ENCODE measurements around the gene GOLGA2.

- no peak for TF ChIP-seq CTCF (IDR thresholded peaks at IDR 0.05; ENCODE audit: insufficient read depth, low read length)
- TF ChIP-seq REST (IDR thresholded peaks at IDR 0.05; ENCODE audit: insufficient replicate concordance, low read depth), result no peak
- TF ChIP-seq GABPA (IDR thresholded peaks at IDR 0.05; ENCODE audit: low read depth), result no peak
- no peak for TF ChIP-seq POLR2AphosphoS5 (IDR thresholded peaks at IDR 0.05; ENCODE audit: low read depth)
These were observed 17.5 kb downstream of the GOLGA2 start for GRCh38 chr9:128258326-128258725.

Data from HL-60 (cell line).